Measurements from ENCODE around the gene YTHDC2.
A peak's percentile ranks its signal among the peaks of the same experiment; 100 is the strongest.

YTHDC2 gene

GRCh38 chr5:113606298-113607134, 93.0 kb downstream of the YTHDC2 start:
- peak; percentile 73 to 84 for DNase-seq

GRCh38 chr5:113607361-113607760, 93.9 kb downstream of the YTHDC2 start:
- DNase-seq: no peak

- no peak for DNase-seq
Observed at GRCh38 chr5:113608113-113608596, 94.7 kb downstream of the YTHDC2 start.

GRCh38 chr5:113612060-113612496, 98.6 kb downstream of the YTHDC2 start:
- peak; percentile 33 to 50 for DNase-seq

GRCh38 chr5:113614191-113614590, 100.7 kb downstream of the YTHDC2 start:
- DNase-seq: no peak

- no peak for DNase-seq
Observed at GRCh38 chr5:113615708-113616107, 102.2 kb downstream of the YTHDC2 start.

- DNase-seq: no peak
Observed at GRCh38 chr5:113617191-113617796, 103.8 kb downstream of the YTHDC2 start.

GRCh38 chr5:113632996-113633395, 119.5 kb downstream of the YTHDC2 start:
- no peak for DNase-seq

GRCh38 chr5:113634957-113635356, 121.5 kb downstream of the YTHDC2 start:
- no peak for DNase-seq

- no peak for DNase-seq
Observed at GRCh38 chr5:113641715-113642114, 128.2 kb downstream of the YTHDC2 start.

Measured in NCI-H446 (cell line).